Upper lobe of right lung (tissue), 1 donor: ENCODE results near the gene FLII. TPM values are rescaled to one million over a fixed set of nuclear protein-coding genes. Genes with fewer than 3 reads are reported as not detected.

Source experiments
- ATAC-seq: fragments of 200-7000 bp; cut with Tn5 transposase; one replicate; pipeline ENCODE4 v1.9.1; 2020; ENCODE audit warnings: mild to moderate bottlenecking, moderate library complexity
- DNase-seq: peaks from one replicate; pipeline ENCODE4 v3.0.0-alpha.2; 2020
- H3K27ac ChIP-seq: fragments of 200-600 bp; one replicate; pipeline ENCODE4 v1.8.0; 2022
- H3K27me3 ChIP-seq: fragments of 200-600 bp; one replicate; pipeline ENCODE4 v1.8.0; 2022; ENCODE audit warnings: mild to moderate bottlenecking
- H3K36me3 ChIP-seq: fragments of 200-600 bp; one replicate; pipeline ENCODE4 v1.8.0; 2022
- H3K4me1 ChIP-seq: fragments of 200-600 bp; one replicate; pipeline ENCODE4 v1.8.0; 2022
- H3K4me3 ChIP-seq: fragments of 200-600 bp; one replicate; pipeline ENCODE4 v1.8.0; 2022; ENCODE audit warnings: mild to moderate bottlenecking
- H3K9me3 ChIP-seq: fragments of 200-600 bp; one replicate; pipeline ENCODE4 v1.8.0; 2022
- intact Hi-C: fragments of 100-400 bp; cut with DNase I; formaldehyde crosslinking; loops from one replicate; pipeline ENCODE4 v1.11.0; 2022
- total RNA-seq: library from RNA; stranded (reverse); fragmentation: NEBNext Ultra II Directional; extraction: Animal tissue kit (Norgen Biotek cat#: 25700); gene quantifications from one replicate; pipeline ENCODE4 v1.2.1, GENCODE V29; 2021
- TF ChIP-seq, protein P1 (sequence below): fragments of 200-600 bp; IDR thresholded peaks from one replicate; pipeline ENCODE4 v1.8.0; 2022; ENCODE audit warnings: antibody characterized with exemption
- donor health status: DM: no; HTN: yes; CAD: no; lungs with severe emphysema.

FLII gene
- total RNA-seq, 1 donor from 2014 or later = 295 TPM

DNA sequence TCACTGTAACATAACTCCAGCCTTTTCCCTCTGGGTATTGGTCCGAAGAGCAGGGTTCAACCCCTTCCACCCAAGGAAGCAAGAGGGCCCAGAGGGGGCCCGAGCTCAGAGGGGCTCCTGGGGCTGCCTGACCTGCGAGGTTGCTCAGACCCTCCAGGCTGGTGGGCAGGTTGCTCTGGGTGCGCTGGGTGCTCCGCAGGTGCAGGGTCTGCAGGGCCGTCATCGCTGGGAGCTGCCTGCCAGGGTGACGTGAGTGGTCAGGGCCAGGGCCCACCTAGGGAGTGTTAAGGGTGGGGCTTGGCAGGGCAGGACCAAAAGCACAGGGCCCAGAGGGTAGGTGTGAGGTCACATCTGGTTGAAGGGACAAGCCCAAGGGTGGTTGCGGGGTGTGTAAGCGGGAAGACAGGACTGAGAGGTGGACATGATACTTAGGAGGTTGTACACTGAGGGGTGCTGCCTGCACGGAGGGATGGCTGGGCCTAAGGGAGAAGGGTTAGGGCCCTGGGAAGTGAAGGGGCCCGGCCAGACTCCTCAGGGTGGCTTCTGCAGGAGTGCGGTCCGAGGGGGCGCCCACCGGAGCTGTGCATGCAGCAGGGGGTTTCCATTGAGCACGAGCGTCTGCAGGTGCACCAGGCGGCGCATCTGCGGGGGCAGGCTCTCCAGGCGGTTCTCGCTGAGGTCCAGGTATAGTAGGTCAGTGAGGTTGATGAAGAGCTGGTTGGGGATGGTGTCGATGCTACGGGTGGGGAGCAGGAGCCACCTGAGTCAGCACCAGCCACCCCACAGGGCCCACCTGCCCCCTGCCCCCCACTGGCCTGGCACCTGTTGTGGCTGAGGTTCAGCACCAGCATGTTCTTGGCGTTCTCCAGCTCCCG, 4.4 kb downstream of the FLII start:
- DNase-seq = no peak
- H3K36me3 ChIP-seq = peaks cover 76% of the 10 kb centered on the region

DNA sequence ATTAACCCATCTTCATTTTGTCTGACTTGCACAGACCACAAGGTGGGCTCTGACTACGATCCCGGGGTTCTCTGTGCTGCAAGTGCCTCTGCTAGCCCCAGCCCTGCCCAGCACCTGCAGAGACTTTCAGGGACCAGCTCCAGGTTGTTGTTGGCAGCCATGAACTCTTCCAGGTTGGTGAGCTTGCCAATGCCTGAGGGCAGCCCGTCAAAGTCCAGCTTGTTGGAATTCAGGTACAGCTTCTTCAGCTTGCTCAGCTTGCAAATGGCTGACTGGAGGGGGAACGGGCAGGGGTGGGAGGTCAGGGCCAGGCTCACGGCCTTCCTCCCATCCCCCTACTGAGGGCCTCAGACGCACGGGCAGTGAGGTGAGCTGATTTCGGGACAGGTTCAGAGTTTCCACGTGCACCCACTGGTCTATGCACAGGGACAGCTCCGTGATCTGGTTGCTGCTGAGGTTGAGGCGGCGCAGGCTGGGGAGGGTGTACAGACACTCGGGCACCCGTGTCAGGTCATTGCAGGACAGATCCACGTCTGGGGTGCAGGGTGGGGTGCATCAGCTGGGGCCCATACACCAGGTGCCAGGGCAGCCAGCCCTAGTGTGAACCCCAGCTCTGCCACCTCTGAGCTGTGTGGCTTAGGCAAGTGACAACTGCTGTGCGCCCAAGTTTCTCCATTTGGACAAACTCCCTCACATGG, 5.2 kb downstream of the FLII start:
- peaks cover 13% of the 10 kb centered on the region for H3K4me1 ChIP-seq
- no peaks in the 10 kb centered on the region for H3K27me3 ChIP-seq
- H3K4me3 ChIP-seq = no peak overlapping the region
- TF ChIP-seq, protein P1, sequence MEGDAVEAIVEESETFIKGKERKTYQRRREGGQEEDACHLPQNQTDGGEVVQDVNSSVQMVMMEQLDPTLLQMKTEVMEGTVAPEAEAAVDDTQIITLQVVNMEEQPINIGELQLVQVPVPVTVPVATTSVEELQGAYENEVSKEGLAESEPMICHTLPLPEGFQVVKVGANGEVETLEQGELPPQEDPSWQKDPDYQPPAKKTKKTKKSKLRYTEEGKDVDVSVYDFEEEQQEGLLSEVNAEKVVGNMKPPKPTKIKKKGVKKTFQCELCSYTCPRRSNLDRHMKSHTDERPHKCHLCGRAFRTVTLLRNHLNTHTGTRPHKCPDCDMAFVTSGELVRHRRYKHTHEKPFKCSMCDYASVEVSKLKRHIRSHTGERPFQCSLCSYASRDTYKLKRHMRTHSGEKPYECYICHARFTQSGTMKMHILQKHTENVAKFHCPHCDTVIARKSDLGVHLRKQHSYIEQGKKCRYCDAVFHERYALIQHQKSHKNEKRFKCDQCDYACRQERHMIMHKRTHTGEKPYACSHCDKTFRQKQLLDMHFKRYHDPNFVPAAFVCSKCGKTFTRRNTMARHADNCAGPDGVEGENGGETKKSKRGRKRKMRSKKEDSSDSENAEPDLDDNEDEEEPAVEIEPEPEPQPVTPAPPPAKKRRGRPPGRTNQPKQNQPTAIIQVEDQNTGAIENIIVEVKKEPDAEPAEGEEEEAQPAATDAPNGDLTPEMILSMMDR = no peak
- H3K9me3 ChIP-seq = no peaks in the 10 kb centered on the region
- H3K27ac ChIP-seq = no peak overlapping the region
- intact Hi-C loops = no loop called here
- no peak for DNase-seq
- ATAC-seq = no peak
- peaks cover 84% of the 10 kb centered on the region for H3K36me3 ChIP-seq

More for the DNA sequence above, 4.4 kb downstream of the FLII start:
- Histone ChIP-seq H3K4me1 (peaks cover 17% of the 10 kb centered on the region), H3K27ac (no peak overlapping the region), H3K4me3 (no peak overlapping the region), H3K9me3 (no peaks in the 10 kb centered on the region), H3K27me3 (no peaks in the 10 kb centered on the region)
- ATAC-seq = no peak
- intact Hi-C loops = no loop called here
- TF ChIP-seq, protein P1 = no peak

DNA sequence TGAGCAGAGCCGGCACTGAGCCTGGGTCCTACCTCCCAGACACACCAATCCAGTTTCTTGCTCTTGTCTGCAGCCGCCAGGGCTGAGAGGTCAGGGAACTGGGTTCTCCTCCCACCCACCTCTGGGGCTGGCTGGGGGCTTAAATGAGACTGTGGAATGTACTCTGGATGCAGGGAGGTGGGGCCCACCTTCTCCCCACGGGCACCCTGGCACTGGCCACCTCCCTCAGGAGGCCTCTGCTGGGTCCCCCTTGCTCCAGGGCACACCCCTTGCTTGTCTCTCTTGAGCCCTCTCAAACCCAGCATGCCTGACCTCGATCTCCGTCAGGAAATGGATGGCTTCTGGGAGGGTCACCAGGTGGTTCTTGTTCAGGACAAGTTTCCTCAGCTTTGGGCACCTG, 6.4 kb downstream of the FLII start:
- intact Hi-C loops = no loop called here
- Histone ChIP-seq H3K36me3 (peaks cover 94% of the 10 kb centered on the region), H3K4me3 (no peak overlapping the region), H3K27ac (no peak overlapping the region), H3K9me3 (no peaks in the 10 kb centered on the region), H3K27me3 (no peaks in the 10 kb centered on the region), H3K4me1 (peaks cover 9% of the 10 kb centered on the region)
- ATAC-seq = no peak
- DNase-seq = no peak
- TF ChIP-seq, protein P1 = no peak

DNA sequence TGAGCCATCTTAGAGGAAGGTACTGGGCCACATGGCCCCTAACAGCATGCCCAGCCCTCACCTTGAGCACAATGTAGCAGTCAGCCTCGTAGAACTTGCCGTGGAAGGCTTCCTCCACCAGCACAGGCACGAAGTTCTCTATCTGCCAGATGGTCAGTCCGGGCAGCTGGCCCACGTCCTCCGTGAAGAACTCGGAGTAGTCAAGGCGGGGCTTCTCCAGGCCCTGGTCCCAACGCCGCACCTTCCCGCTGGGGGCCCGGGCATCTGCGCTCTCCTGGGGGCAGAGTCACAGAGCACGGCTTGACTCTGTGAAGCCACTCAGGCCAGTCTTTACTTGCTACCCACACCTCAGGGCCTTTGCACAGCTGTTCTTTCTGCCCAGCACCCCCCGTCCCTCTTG, 7.3 kb downstream of the FLII start:
- H3K4me3 ChIP-seq = no peak overlapping the region
- H3K36me3 ChIP-seq = peaks cover 95% of the 10 kb centered on the region
- DNase-seq (no peak), ATAC-seq (no peak)
- TF ChIP-seq, protein P1 = no peak
- H3K27me3 ChIP-seq = no peaks in the 10 kb centered on the region
- H3K4me1 ChIP-seq = no peaks in the 10 kb centered on the region
- intact Hi-C loops = no loop called here
- no peaks in the 10 kb centered on the region for H3K9me3 ChIP-seq
- no peak overlapping the region for H3K27ac ChIP-seq

DNA sequence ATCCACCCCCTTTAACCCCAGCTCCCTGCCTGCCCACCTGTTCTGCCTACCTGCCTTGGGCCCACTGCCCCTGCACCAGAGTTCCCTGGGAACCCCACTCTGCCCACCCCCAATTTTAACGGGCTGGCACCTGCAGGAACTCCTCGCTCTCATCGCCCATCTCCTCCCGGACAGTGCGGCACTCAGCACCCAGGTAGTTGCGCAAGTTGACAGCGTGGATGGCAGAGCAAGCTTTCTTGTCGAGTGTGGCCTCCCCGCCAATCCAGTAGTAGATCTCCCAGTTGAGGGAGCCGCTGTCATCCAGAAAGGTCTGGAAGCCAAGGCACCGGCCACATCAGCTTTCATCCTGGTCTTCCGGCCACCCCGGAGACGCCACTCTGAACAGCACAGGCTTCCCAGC, 7.8 kb downstream of the FLII start:
- ATAC-seq (no peak), DNase-seq (no peak)
- H3K27ac ChIP-seq = no peak overlapping the region
- no peaks in the 10 kb centered on the region for H3K4me1 ChIP-seq
- no peak overlapping the region for H3K4me3 ChIP-seq
- TF ChIP-seq, protein P1 = no peak
- H3K27me3 ChIP-seq = no peaks in the 10 kb centered on the region
- intact Hi-C loops = no loop called here
- H3K36me3 ChIP-seq = peaks cover 95% of the 10 kb centered on the region
- no peaks in the 10 kb centered on the region for H3K9me3 ChIP-seq
